Osteoblast (primary cell): ENCODE results near the gene ARMH1. TPM values are rescaled to one million over a fixed set of nuclear protein-coding genes. Genes with fewer than 3 reads are reported as not detected.

Experiments
- DNase-seq: peaks from one replicate; pipeline ENCODE4 v3.0.0; 2011; ENCODE audit warnings: low spot score, mixed read lengths; ENCODE audit not compliant: insufficient read length; ENCODE audit errors: missing footprints
- H2AFZ ChIP-seq: 2 replicates; pipeline ENCODE4 v1.6.0; 2011; ENCODE audit warnings: mild to moderate bottlenecking, low read length
- H3K27ac ChIP-seq: 2 replicates; pipeline ENCODE4 v1.5.1; 2011; ENCODE audit warnings: mild to moderate bottlenecking, low read depth, low read length, moderate library complexity
- H3K27me3 ChIP-seq: 2 replicates; pipeline ENCODE4 v1.6.0; 2012; ENCODE audit warnings: mild to moderate bottlenecking, control low read depth, inconsistent platforms, low read length, moderate library complexity; ENCODE audit not compliant: insufficient read depth
- H3K36me3 ChIP-seq: 2 replicates; pipeline ENCODE4 v1.5.1; 2011; ENCODE audit warnings: mild to moderate bottlenecking, low read length, control low read depth, moderate library complexity; ENCODE audit not compliant: insufficient read depth
- H3K4me1 ChIP-seq: 2 replicates; pipeline ENCODE4 v1.5.1; 2011; ENCODE audit warnings: mild to moderate bottlenecking, low read length, control low read depth, moderate library complexity; ENCODE audit not compliant: insufficient read depth
- H3K4me2 ChIP-seq: 2 replicates; pipeline ENCODE4 v1.6.0; 2011; ENCODE audit warnings: mild to moderate bottlenecking, low read length; ENCODE audit not compliant: insufficient read depth
- H3K4me3 ChIP-seq: fragments of 200-600 bp; sonication (generic); 3 replicates; pipeline ENCODE4 v1.5.1; 2012; ENCODE audit warnings: mild to moderate bottlenecking, low read length, inconsistent platforms; ENCODE audit not compliant: insufficient read depth
- H3K79me2 ChIP-seq: 2 replicates; pipeline ENCODE4 v1.6.0; 2012; ENCODE audit warnings: mild to moderate bottlenecking, low read length, control low read depth, inconsistent platforms; ENCODE audit not compliant: insufficient read depth
- H3K9me3 ChIP-seq: 2 replicates; pipeline ENCODE4 v1.5.1; 2011; ENCODE audit warnings: low read depth, low read length, control low read depth
- H4K20me1 ChIP-seq: 2 replicates; pipeline ENCODE4 v1.6.0; 2012; ENCODE audit warnings: mild to moderate bottlenecking, low read length, control low read depth; ENCODE audit not compliant: insufficient read depth
- CTCF ChIP-seq: IDR thresholded peaks from 2 replicates; pipeline ENCODE4 v1.5.1; 2011; ENCODE audit warnings: mild to moderate bottlenecking, low read depth, low read length, moderate library complexity; ENCODE audit errors: extremely low read depth
- total RNA-seq: library from RNA; depleted of rRNA; stranded (reverse); fragments of >200 nt; gene quantifications from 2 replicates; pipeline ENCODE4 v1.2.3, GENCODE V29; 2012

Gene ARMH1
- total RNA-seq, 1 donor, result 4.3 TPM

GRCh38 chr1:44652445-44653106 is 21.9 kb upstream of the ARMH1 start:
- no peaks in the 10 kb centered on the region for H3K4me1 ChIP-seq
- peak; percentile 98 for DNase-seq
- no peaks in the 10 kb centered on the region for H3K9me3 ChIP-seq
- H2AFZ ChIP-seq, result no peak overlapping the region
- H3K27ac ChIP-seq, result no peak overlapping the region
- H3K4me3 ChIP-seq, result no peak overlapping the region
- H3K36me3 ChIP-seq, result peaks cover 42% of the 10 kb centered on the region
- no peaks in the 10 kb centered on the region for H3K27me3 ChIP-seq
- no peaks in the 10 kb centered on the region for H3K79me2 ChIP-seq
- peak; percentile 98 for TF ChIP-seq CTCF
- no peak overlapping the region for H3K4me2 ChIP-seq
- peaks cover 4% of the 10 kb centered on the region for H4K20me1 ChIP-seq

- TF ChIP-seq CTCF, result no peak
- no peaks in the 10 kb centered on the region for H3K79me2 ChIP-seq
- peaks cover 34% of the 10 kb centered on the region for H3K36me3 ChIP-seq
- peak; percentile 68 for DNase-seq
- no peak overlapping the region for H2AFZ ChIP-seq
- no peaks in the 10 kb centered on the region for H3K9me3 ChIP-seq
- H3K27ac ChIP-seq, result no peak overlapping the region
- no peak overlapping the region for H3K4me2 ChIP-seq
- peaks cover 4% of the 10 kb centered on the region for H4K20me1 ChIP-seq
- H3K27me3 ChIP-seq, result no peaks in the 10 kb centered on the region
- H3K4me3 ChIP-seq, result no peak overlapping the region
- no peaks in the 10 kb centered on the region for H3K4me1 ChIP-seq
These were observed 21.2 kb upstream of the ARMH1 start for GRCh38 chr1:44653107-44653964.

GRCh38 chr1:44654621-44655187 is 19.8 kb upstream of the ARMH1 start:
- Histone ChIP-seq H3K9me3 (no peaks in the 10 kb centered on the region), H3K4me3 (no peak overlapping the region), H3K27ac (no peak overlapping the region), H3K4me1 (no peaks in the 10 kb centered on the region), H3K36me3 (peaks cover 23% of the 10 kb centered on the region), H4K20me1 (peaks cover 4% of the 10 kb centered on the region), H2AFZ (no peak overlapping the region), H3K4me2 (no peak overlapping the region), H3K79me2 (no peaks in the 10 kb centered on the region), H3K27me3 (no peaks in the 10 kb centered on the region)
- TF ChIP-seq CTCF, result no peak
- peak; percentile 49 for DNase-seq

GRCh38 chr1:44655609-44656008 is 18.9 kb upstream of the ARMH1 start:
- TF ChIP-seq CTCF, result peak; percentile 79
- no peak overlapping the region for H3K27ac ChIP-seq
- H3K36me3 ChIP-seq, result peaks cover 16% of the 10 kb centered on the region

More at GRCh38 chr1:44655609-44656008, 18.9 kb upstream of the ARMH1 start:
- DNase-seq, result peak; percentile 88
- no peaks in the 10 kb centered on the region for H3K9me3 ChIP-seq
- peaks cover 4% of the 10 kb centered on the region for H4K20me1 ChIP-seq
- no peak overlapping the region for H3K4me2 ChIP-seq
- no peaks in the 10 kb centered on the region for H3K27me3 ChIP-seq
- H3K4me1 ChIP-seq, result no peaks in the 10 kb centered on the region
- no peak overlapping the region for H2AFZ ChIP-seq
- H3K4me3 ChIP-seq, result no peak overlapping the region
- no peaks in the 10 kb centered on the region for H3K79me2 ChIP-seq
